Subcutaneous abdominal adipose tissue (tissue), 5 donors: ENCODE results near the gene KRT24.
"Not testable (repeated sequence)": the region's sequence is repeated elsewhere in the genome, so short reads cannot be mapped to it uniquely, and the experiment has no call there.

ENCODE experiments used
- H3K27ac ChIP-seq: one replicate; pipeline ENCODE4 v1.7.0; 2013; ENCODE audit warnings: low read depth, mild to moderate bottlenecking, inconsistent platforms, low read length, moderate library complexity
- H3K27me3 ChIP-seq, 5 donors: one replicate each; pipeline ENCODE4 v1.7.0; 2013; ENCODE audit warnings: low read length in 5 of 5, inconsistent platforms in 1 of 5; ENCODE audit not compliant: control insufficient read depth in 5 of 5, insufficient read depth in 4 of 5
- H3K36me3 ChIP-seq, 5 donors: one replicate each; pipeline ENCODE4 v1.7.0; 2013; ENCODE audit warnings: low read length in 5 of 5; ENCODE audit not compliant: control insufficient read depth in 5 of 5, insufficient read depth in 5 of 5
- H3K4me1 ChIP-seq, 5 donors: one replicate each; pipeline ENCODE4 v1.7.0; 2013; ENCODE audit warnings: low read length in 5 of 5, mild to moderate bottlenecking in 3 of 5, moderate library complexity in 1 of 5; ENCODE audit not compliant: control insufficient read depth in 5 of 5, insufficient read depth in 5 of 5
- H3K4me3 ChIP-seq, 5 donors: one replicate each; pipeline ENCODE4 v1.7.0; 2013; ENCODE audit warnings: low read length in 5 of 5, low read depth in 1 of 5
- H3K9ac ChIP-seq, 5 donors: one replicate each; pipeline ENCODE4 v1.7.0; 2013; ENCODE audit warnings: low read length in 5 of 5, mild to moderate bottlenecking in 4 of 5, moderate library complexity in 3 of 5
- H3K9me3 ChIP-seq, 5 donors: one replicate each; pipeline ENCODE4 v1.7.0; 2013; ENCODE audit warnings: low read length in 5 of 5; ENCODE audit not compliant: control insufficient read depth in 5 of 5
- donor health status: healthy.
- donor health status: healthy.
- donor health status: healthy.
- donor health status: healthy.
- donor health status: healthy.

Gene KRT24

DNA sequence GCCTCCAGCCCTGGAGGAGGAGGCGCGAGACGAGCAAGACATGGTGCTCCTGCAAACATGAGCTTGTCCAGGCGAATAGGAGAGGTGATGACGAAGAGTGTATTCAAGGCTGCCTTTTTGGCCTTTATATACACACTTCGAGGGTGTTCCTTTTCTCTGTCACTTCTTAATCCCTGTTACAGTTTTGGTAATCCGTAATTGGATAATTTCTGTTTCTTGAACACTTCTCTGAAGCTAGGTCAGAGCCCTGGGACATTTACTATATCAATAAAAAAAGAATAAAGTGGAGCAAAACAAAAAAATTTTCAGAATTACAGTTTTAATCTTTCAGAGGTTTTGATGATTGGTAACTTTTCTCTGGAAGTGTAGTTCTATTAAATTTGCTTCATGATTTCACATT lies at the start of gene KRT24:
KRT24 (minus strand) TSS at position 101 of the 400 bp plus-strand sequence; CDS start at position 42, 59 bp downstream.
- peaks cover 0 to 23% (median 16%) of the 10 kb centered on the region in 5 donors for H3K4me1 ChIP-seq
- no peaks in the 10 kb centered on the region for H3K36me3 ChIP-seq
- H3K9me3 ChIP-seq = no peaks in the 10 kb centered on the region
- no peak within 1 kb of the TSS for H3K9ac ChIP-seq
- no peak within 1 kb of the TSS for H3K27ac ChIP-seq
- H3K27me3 ChIP-seq = peaks cover 0 to 6% (median 0%) of the 10 kb centered on the region in 5 donors
- H3K4me3 ChIP-seq = no peak within 1 kb of the TSS

DNA sequence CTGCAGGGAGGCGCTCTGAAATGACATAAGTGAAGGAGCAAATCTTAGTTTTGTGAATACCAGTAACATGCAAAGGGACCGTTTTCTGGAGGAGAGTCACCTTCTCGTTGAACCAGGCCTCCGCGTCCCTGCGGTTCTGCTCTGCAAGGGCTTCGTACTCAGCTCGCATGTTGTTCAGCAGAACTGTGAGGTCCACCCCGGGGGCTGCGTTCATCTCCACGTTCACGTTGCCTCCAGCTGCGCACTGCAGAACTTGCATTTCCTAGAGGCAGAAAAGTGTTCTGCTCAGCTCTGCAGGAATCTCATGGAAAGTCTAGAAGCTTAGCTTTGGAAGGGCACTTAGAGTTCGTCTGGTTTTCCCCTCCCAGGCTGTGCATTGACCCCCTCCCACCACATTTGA lies 47.5 kb upstream of the KRT24 start:
- Histone ChIP-seq H3K4me3 (no peak overlapping the region), H3K27me3 (peaks cover 0 to 8% (median 7%) of the 10 kb centered on the region in 5 donors)

DNA sequence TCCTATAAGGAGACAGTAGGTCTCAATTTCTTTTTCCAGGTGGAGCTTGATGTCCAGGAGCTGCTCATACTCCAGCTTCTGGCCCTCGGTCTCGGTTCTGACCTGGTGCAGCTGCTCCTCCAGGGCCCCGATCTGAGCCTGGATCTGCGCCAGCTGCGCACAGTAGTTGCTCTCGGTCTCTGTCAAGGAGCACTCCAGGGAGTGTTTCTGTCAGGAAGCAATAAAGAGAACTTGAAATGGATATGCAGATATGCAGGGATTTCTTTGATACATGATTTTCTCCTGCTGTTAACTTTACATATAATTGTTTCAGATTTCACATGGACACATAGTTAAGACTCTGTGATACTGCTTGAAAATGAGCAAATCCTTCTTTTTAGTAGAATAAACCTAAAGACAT lies 46.8 kb upstream of the KRT24 start:
- no peak overlapping the region for H3K9ac ChIP-seq
- no peaks in the 10 kb centered on the region for H3K4me1 ChIP-seq
- peaks cover 0 to 5% (median 3%) of the 10 kb centered on the region in 5 donors for H3K9me3 ChIP-seq
- H3K27me3 ChIP-seq = peaks cover 0 to 8% (median 7%) of the 10 kb centered on the region in 5 donors
- H3K4me3 ChIP-seq = no peak overlapping the region
- H3K27ac ChIP-seq = no peak overlapping the region
- H3K36me3 ChIP-seq = no peaks in the 10 kb centered on the region

More for the DNA sequence above, 47.5 kb upstream of the KRT24 start:
- Histone ChIP-seq H3K4me1 (no peaks in the 10 kb centered on the region), H3K36me3 (no peaks in the 10 kb centered on the region), H3K27ac (no peak overlapping the region), H3K9me3 (peaks cover 0 to 5% (median 3%) of the 10 kb centered on the region in 5 donors), H3K9ac (no peak overlapping the region)

DNA sequence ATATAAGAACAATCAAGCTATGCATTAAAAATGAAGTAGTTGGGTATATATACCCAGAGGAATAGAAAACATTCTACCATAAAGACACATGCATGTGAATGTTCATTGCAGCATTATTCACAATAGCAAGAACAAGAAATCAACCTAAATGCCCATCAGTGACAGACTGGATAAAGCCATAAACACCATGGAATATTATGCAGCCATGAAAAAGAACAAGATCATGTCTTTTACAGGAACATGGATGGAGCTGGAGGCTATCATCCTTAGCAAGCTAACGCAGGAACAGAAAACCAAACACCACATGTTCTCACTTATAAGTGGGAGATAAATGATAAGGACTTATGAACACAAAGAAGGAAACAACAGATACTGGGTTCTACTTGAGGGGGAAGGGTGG lies 45.1 kb upstream of the KRT24 start:
- H3K36me3 ChIP-seq, H3K27ac ChIP-seq, H3K27me3 ChIP-seq, H3K9ac ChIP-seq, H3K9me3 ChIP-seq, H3K4me3 ChIP-seq, H3K4me1 ChIP-seq: not testable (repeated sequence)

DNA sequence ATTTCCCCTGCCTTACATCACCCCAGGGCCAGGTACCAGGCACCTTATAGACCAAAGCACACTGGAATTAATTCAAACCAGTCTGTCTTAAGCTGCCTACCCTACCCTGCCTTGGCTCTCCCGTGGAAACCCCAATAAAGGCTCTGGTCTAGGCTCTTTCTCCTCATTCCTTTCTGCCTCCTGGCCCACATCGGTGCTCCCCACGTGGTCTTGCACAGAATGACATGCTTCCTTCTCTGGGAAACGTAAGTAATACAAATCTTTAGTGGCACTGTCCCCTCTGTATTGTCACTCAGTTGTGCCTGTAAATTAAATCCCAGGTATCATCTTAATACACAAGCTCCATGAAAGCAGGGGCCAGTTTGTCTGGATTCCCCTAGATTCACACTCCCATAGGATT lies 35.0 kb upstream of the KRT24 start:
- Histone ChIP-seq H3K9me3 (peaks cover 5 to 20% (median 11%) of the 10 kb centered on the region in 5 donors), H3K9ac (no peak overlapping the region), H3K27me3 (peaks cover 0 to 5% (median 2%) of the 10 kb centered on the region in 5 donors), H3K4me3 (no peak overlapping the region), H3K4me1 (no peaks in the 10 kb centered on the region), H3K36me3 (no peaks in the 10 kb centered on the region), H3K27ac (no peak overlapping the region)

DNA sequence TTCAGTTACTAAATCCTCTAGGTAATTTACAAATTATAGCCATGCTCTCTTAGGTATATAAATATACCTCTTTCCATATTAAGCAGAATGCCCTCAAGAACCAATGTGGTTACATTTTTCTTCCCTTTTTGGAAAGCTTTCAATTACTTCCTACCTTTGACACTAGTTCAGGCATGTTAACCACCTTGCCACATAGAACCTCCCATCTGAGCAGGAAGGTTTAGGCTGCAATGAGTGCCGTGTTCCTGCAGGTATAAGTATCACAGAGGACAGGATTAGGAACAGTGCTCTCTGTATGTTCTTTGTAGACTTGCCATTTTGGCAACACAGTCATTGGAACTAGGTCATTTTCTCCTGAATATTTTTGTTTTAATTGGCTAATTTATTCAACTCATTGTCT lies 31.5 kb upstream of the KRT24 start:
- Histone ChIP-seq H3K4me3 (no peak overlapping the region), H3K27ac (no peak overlapping the region), H3K27me3 (peaks cover 0 to 7% (median 2%) of the 10 kb centered on the region in 5 donors), H3K9me3 (no peaks in the 10 kb centered on the region), H3K36me3 (no peaks in the 10 kb centered on the region), H3K4me1 (no peaks in the 10 kb centered on the region), H3K9ac (no peak overlapping the region)

DNA sequence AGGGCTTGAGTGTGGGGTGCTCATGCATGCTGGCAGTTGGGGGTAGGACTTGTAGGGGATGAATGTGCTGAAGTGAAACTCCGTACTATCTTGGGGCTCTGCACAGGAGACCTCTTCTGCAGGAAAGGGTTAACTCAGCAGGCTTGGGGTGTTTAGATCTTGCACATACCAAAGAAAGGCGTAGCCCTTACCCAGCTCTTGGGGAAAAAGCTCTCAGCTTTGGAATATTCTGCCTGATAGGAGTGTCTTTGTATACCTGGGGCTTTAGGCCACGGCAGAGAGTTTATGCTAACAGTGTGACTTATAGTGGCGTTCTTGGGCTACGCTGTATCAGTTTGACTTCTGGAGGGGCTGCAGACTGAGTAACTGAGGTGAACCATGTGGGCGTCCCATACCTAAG lies 30.5 kb upstream of the KRT24 start:
- Histone ChIP-seq H3K9ac (no peak overlapping the region), H3K27me3 (peaks cover 0 to 9% (median 3%) of the 10 kb centered on the region in 5 donors), H3K9me3 (no peaks in the 10 kb centered on the region), H3K4me3 (no peak overlapping the region), H3K27ac (no peak overlapping the region), H3K36me3 (no peaks in the 10 kb centered on the region), H3K4me1 (no peaks in the 10 kb centered on the region)

DNA sequence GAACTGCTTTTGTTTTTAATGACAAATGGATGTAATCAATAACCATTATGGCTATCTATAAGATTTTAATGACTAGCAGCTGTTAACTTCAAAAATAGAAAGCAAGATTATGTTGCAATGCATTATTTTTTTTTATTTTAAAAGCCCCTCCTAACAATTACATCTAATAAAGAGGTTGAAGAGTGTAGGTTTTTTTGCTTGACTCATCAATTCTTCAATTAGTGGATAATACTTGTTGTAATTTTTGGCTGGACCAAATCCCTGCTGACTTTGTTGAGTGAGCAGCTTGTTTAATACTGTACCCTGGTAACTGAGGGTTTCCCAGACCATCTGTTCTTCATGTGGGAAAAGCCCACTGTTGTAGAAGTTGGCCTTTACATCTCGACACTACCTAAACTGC lies 27.4 kb upstream of the KRT24 start:
- H3K4me1 ChIP-seq = no peaks in the 10 kb centered on the region
- no peaks in the 10 kb centered on the region for H3K9me3 ChIP-seq
- H3K27me3 ChIP-seq = peaks cover 0 to 6% (median 3%) of the 10 kb centered on the region in 5 donors
- H3K36me3 ChIP-seq = no peaks in the 10 kb centered on the region
- no peak overlapping the region for H3K9ac ChIP-seq
- no peak overlapping the region for H3K4me3 ChIP-seq
- no peak overlapping the region for H3K27ac ChIP-seq

DNA sequence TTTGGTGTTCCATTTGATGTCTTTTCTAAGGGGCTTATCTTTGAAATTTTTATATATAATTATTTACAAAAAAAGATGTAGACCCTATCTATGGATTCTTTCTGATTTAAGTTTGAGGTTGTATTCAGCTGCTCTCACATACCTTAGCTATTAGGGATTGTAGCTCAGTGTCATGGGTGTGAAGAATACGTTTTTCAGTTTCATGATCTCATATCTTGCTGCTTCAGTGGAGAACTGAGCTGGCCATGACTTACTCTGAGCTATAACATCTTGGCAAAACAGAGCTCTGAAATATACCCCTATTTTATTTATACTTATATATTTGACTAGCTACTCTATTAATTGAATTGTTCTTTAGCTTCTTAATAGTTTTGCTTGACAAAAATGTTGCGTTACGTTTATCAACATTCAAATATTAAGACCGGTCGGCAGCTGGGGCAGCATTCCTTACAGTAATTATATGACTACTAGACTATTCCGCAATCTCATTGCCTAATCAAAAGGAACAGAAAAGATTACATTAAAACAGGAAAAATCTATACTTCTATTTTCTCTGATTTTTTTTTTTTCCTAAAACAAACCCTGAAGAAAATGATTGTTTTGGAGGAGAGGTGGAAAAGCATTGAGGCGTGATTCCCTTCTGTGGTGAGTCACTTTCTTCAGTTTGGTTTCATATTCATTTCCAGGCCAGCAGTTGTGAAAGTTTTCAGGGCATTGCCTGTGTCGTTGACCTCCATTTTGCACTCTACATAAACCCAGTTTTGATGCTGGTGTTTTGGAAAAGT lies 24.1 kb upstream of the KRT24 start:
- Histone ChIP-seq H3K36me3 (no peaks in the 10 kb centered on the region), H3K9ac (no peak overlapping the region), H3K4me1 (no peaks in the 10 kb centered on the region), H3K27me3 (peaks cover 0 to 10% (median 0%) of the 10 kb centered on the region in 5 donors), H3K27ac (no peak overlapping the region), H3K4me3 (no peak overlapping the region), H3K9me3 (no peaks in the 10 kb centered on the region)

DNA sequence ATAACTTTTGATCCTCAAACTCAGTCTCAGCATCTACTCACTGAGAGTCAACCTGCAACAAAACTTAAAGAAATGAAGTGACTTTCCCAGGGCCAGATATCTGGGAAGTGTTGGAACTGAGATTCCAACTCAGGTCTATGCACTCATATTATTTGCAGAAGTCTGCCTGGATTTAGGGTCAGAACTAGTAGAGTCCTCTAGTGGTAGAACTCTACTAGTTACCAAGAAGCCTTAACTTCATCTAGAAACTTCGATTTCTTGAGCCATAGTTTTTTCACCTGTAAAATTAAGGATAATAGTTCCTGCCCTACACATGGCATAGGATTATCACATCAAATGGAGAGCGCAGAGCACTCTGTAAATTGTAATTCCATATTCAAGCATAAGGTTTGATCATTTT lies 23.4 kb upstream of the KRT24 start:
- Histone ChIP-seq H3K27ac (no peak overlapping the region), H3K4me3 (no peak overlapping the region), H3K36me3 (no peaks in the 10 kb centered on the region), H3K27me3 (peaks cover 0 to 10% (median 0%) of the 10 kb centered on the region in 5 donors), H3K9me3 (no peaks in the 10 kb centered on the region), H3K9ac (no peak overlapping the region), H3K4me1 (peaks cover 0 to 1% (median 0%) of the 10 kb centered on the region in 5 donors)
